Endodermal cell (in vitro differentiated cells): Measurements from ENCODE around the gene HMG20B. TPM values are rescaled to one million over a fixed set of nuclear protein-coding genes. Genes with fewer than 3 reads are reported as not detected.

Source experiments
- DNase-seq: peaks from one replicate; pipeline ENCODE4 v3.0.0-alpha.2; 2017
- H3K27ac ChIP-seq: 2 replicates; pipeline ENCODE4 v1.5.1; 2013; ENCODE audit warnings: mild to moderate bottlenecking, low read depth, low read length, moderate library complexity
- H3K27me3 ChIP-seq: 2 replicates; pipeline ENCODE4 v1.6.1; 2013; ENCODE audit warnings: mild to moderate bottlenecking, low read length, moderate library complexity; ENCODE audit not compliant: insufficient read depth, control insufficient read depth, poor library complexity, severe bottlenecking
- H3K36me3 ChIP-seq: 2 replicates; pipeline ENCODE4 v1.7.0; 2013; ENCODE audit warnings: mild to moderate bottlenecking, low read length, moderate library complexity; ENCODE audit not compliant: control insufficient read depth, insufficient read depth
- H3K4me1 ChIP-seq: one replicate; pipeline ENCODE4 v1.7.0; 2013; ENCODE audit warnings: low read length; ENCODE audit not compliant: control insufficient read depth, insufficient read depth
- H3K4me3 ChIP-seq: 2 replicates; pipeline ENCODE4 v1.5.1; 2013; ENCODE audit warnings: mild to moderate bottlenecking, low read length, moderate library complexity
- H3K9ac ChIP-seq: 2 replicates; pipeline ENCODE4 v1.6.1; 2013; ENCODE audit warnings: mild to moderate bottlenecking, low read length, moderate library complexity; ENCODE audit not compliant: poor library complexity, severe bottlenecking; ENCODE audit errors: extremely low read depth
- H3K9me3 ChIP-seq: 2 replicates; pipeline ENCODE4 v1.6.1; 2013; ENCODE audit warnings: mild to moderate bottlenecking, low read length, moderate library complexity; ENCODE audit not compliant: control insufficient read depth
- H3K27ac Mint-ChIP-seq: 2 replicates; pipeline ENCODE4 v1.8.0; 2020; ENCODE audit warnings: mixed read lengths
- H3K27me3 Mint-ChIP-seq: 2 replicates; pipeline ENCODE4 v1.8.0; 2021; ENCODE audit warnings: mild to moderate bottlenecking, mixed read lengths; ENCODE audit not compliant: insufficient read depth
- H3K36me3 Mint-ChIP-seq: 2 replicates; pipeline ENCODE4 v1.8.0; 2020; ENCODE audit warnings: low read depth, mixed read lengths
- H3K4me1 Mint-ChIP-seq: 2 replicates; pipeline ENCODE4 v1.8.0; 2020; ENCODE audit warnings: mixed read lengths
- H3K4me3 Mint-ChIP-seq: 2 replicates; pipeline ENCODE4 v1.8.0; 2020; ENCODE audit warnings: mild to moderate bottlenecking, moderate library complexity, mixed read lengths
- H3K9me3 Mint-ChIP-seq: 2 replicates; pipeline ENCODE4 v1.8.0; 2020; ENCODE audit warnings: mild to moderate bottlenecking, mixed read lengths
- CTCF ChIP-seq: fragments of 200-600 bp; sonication (generic); conservative IDR thresholded peaks from 2 replicates; pipeline ENCODE4 v1.5.0; 2021; ENCODE audit warnings: antibody characterized with exemption, mild to moderate bottlenecking
- WGBS, 2 experiments: methylation state at CpG; one replicate each; pipeline versions ENCODE4 v1.1.5 to v1.1.7; 2013; ENCODE audit warnings: missing lambda C conversion rate in 2 of 2, mixed read lengths in 1 of 2; ENCODE audit not compliant: insufficient coverage in 1 of 2, insufficient read length in 1 of 2; 5-methylcytosine and 5-hydroxymethylcytosine counted together
- total RNA-seq, 2 donors: library from RNA; stranded (reverse); fragmentation: NEBNext Ultra II Directional in 1 of 2; extraction: Animal tissue kit (Norgen Biotek cat#: 25700) in 1 of 2; gene quantifications; 2 replicates in 1 of 2; 3 replicates in 1 of 2; pipeline ENCODE4 v1.2.1, GENCODE V29; 2021

Gene HMG20B
- total RNA-seq, 2 donors from 2014 or later = 80.7 to 102 TPM

- Mint-ChIP-seq H3K4me3 (no peak overlapping the region), H3K27ac (no peak overlapping the region), H3K27me3 (no peaks in the 10 kb centered on the region), H3K4me1 (no peaks in the 10 kb centered on the region), H3K9me3 (no peaks in the 10 kb centered on the region), H3K36me3 (peaks cover 34% of the 10 kb centered on the region)
- TF ChIP-seq CTCF = no peak
- WGBS, 2 experiments = 97% methylated on average over 12 of the region's 12 CpGs
- no peaks in the 10 kb centered on the region for H3K27me3 ChIP-seq
- H3K27ac ChIP-seq = no peak overlapping the region
- H3K4me1 ChIP-seq = no peaks in the 10 kb centered on the region
- H3K9ac ChIP-seq = no peak overlapping the region
- peaks cover 27% of the 10 kb centered on the region for H3K36me3 ChIP-seq
- no peak overlapping the region for H3K4me3 ChIP-seq
- no peak for DNase-seq
- no peaks in the 10 kb centered on the region for H3K9me3 ChIP-seq
Measured at GRCh38 chr19:3530389-3530788, 42.4 kb upstream of the HMG20B start.

- no peak overlapping the region for H3K4me3 ChIP-seq
Measured at GRCh38 chr19:3531716-3532115, 41.0 kb upstream of the HMG20B start.

GRCh38 chr19:3532154-3532786 is 40.5 kb upstream of the HMG20B start:
- 97% methylated on average over 22 to 33 of the region's 33 CpGs for WGBS, 2 experiments
- H3K36me3 ChIP-seq = peaks cover 29% of the 10 kb centered on the region
- no peak overlapping the region for H3K9ac ChIP-seq
- no peak for DNase-seq
- no peak for TF ChIP-seq CTCF
- no peaks in the 10 kb centered on the region for H3K9me3 ChIP-seq
- no peaks in the 10 kb centered on the region for H3K27me3 ChIP-seq
- H3K4me1 ChIP-seq = no peaks in the 10 kb centered on the region
- Mint-ChIP-seq H3K9me3 (no peaks in the 10 kb centered on the region), H3K4me3 (no peak overlapping the region), H3K27me3 (no peaks in the 10 kb centered on the region), H3K27ac (no peak overlapping the region), H3K4me1 (no peaks in the 10 kb centered on the region), H3K36me3 (peaks cover 35% of the 10 kb centered on the region)
- no peak overlapping the region for H3K4me3 ChIP-seq
- H3K27ac ChIP-seq = no peak overlapping the region

More at GRCh38 chr19:3531716-3532115, 41.0 kb upstream of the HMG20B start:
- WGBS, 2 experiments = 94 to 100% methylated on average over 16 to 29 of the region's 29 CpGs
- Mint-ChIP-seq H3K27me3 (no peaks in the 10 kb centered on the region), H3K4me1 (no peaks in the 10 kb centered on the region), H3K9me3 (no peaks in the 10 kb centered on the region), H3K4me3 (no peak overlapping the region), H3K27ac (no peak overlapping the region), H3K36me3 (peaks cover 40% of the 10 kb centered on the region)
- Histone ChIP-seq H3K27me3 (no peaks in the 10 kb centered on the region), H3K9me3 (no peaks in the 10 kb centered on the region), H3K36me3 (peaks cover 35% of the 10 kb centered on the region), H3K4me1 (no peaks in the 10 kb centered on the region), H3K9ac (no peak overlapping the region), H3K27ac (no peak overlapping the region)
- no peak for TF ChIP-seq CTCF
- no peak for DNase-seq
